IMR-90 (cell line): Measurements from ENCODE around the gene RYR3. TPM values are rescaled to one million over a fixed set of nuclear protein-coding genes. Genes with fewer than 3 reads are reported as not detected.

ENCODE experiments used
- ATAC-seq: fragments of 200-7000 bp; cut with Tn5 transposase; 2 replicates; pipeline ENCODE4 v1.9.1; 2020; ENCODE audit warnings: low read depth, mild to moderate bottlenecking, moderate library complexity
- BruUV-seq: library from RNA; stranded (reverse); fragments of 400-500 nt; replicated peaks from 2 replicates; lab custom pipeline; 2021; lab: Mats Ljungman, UMichigan
- CTCF ChIA-PET: fragments of 300-600 bp; formaldehyde crosslinking; extraction: SDS; loops from one replicate; lab custom pipeline; 2021; ENCODE audit warnings: antibody characterized with exemption; lab: Yijun Ruan, JAX
- POLR2A ChIA-PET: fragments of 300-600 bp; sonication (Branson Sonifier 250); formaldehyde crosslinking; loops from one replicate; lab custom pipeline; 2022; ENCODE audit warnings: antibody characterized with exemption; ENCODE audit not compliant: unreplicated experiment; lab: Charles Lee
- DNase-seq: peaks from one replicate; pipeline ENCODE4 v3.0.0; 2013
- H2AFZ ChIP-seq: replicated peaks from 2 replicates; pipeline ENCODE3; 2013; ENCODE audit warnings: low read length, mild to moderate bottlenecking; ENCODE audit not compliant: poor library complexity
- H2AK5ac ChIP-seq: 2 replicates; pipeline ENCODE4 v1.6.1; 2013; ENCODE audit warnings: low read depth, low read length, inconsistent platforms
- H2AK9ac ChIP-seq: replicated peaks from 2 replicates; pipeline ENCODE3; 2013; ENCODE audit warnings: mild to moderate bottlenecking, low read depth, low read length, moderate library complexity; ENCODE audit not compliant: poor library complexity
- H2BK120ac ChIP-seq: 2 replicates; pipeline ENCODE4 v1.6.1; 2013; ENCODE audit warnings: low read depth, low read length, inconsistent platforms
- H2BK15ac ChIP-seq: 3 replicates; pipeline ENCODE4 v1.6.1; 2013; ENCODE audit warnings: low read depth, low read length, inconsistent platforms
- H2BK20ac ChIP-seq: 2 replicates; pipeline ENCODE4 v1.6.1; 2013; ENCODE audit warnings: low read depth, mild to moderate bottlenecking, inconsistent platforms, low read length, moderate library complexity
- H2BK5ac ChIP-seq: 2 replicates; pipeline ENCODE4 v1.6.1; 2013; ENCODE audit warnings: mild to moderate bottlenecking, low read depth, low read length, inconsistent platforms; ENCODE audit not compliant: poor library complexity, severe bottlenecking
- H3K14ac ChIP-seq: replicated peaks from 2 replicates; pipeline ENCODE4 v1.6.1; 2013; ENCODE audit warnings: low read depth, low read length, inconsistent platforms
- H3K18ac ChIP-seq: 2 replicates; pipeline ENCODE4 v1.6.1; 2013; ENCODE audit warnings: low read depth, low read length, control low read depth
- H3K23ac ChIP-seq: 2 replicates; pipeline ENCODE4 v1.6.1; 2013; ENCODE audit warnings: low read depth, low read length, inconsistent platforms
- H3K27ac ChIP-seq: 2 replicates; pipeline ENCODE4 v1.5.1; 2013; ENCODE audit warnings: mild to moderate bottlenecking, control low read depth, low read length; ENCODE audit not compliant: insufficient read depth
- H3K27me3 ChIP-seq: 2 replicates; pipeline ENCODE4 v1.6.1; 2013; ENCODE audit warnings: low read length; ENCODE audit not compliant: control insufficient read depth, insufficient read depth
- H3K36me3 ChIP-seq: 2 replicates; pipeline ENCODE4 v1.6.1; 2013; ENCODE audit warnings: low read length, mixed read lengths; ENCODE audit not compliant: control insufficient read depth, insufficient read depth
- H3K4ac ChIP-seq: 2 replicates; pipeline ENCODE4 v1.6.1; 2013; ENCODE audit warnings: low read depth, low read length, inconsistent platforms
- H3K4me1 ChIP-seq: 2 replicates; pipeline ENCODE4 v1.6.1; 2013; ENCODE audit warnings: low read length, mixed read lengths; ENCODE audit not compliant: control insufficient read depth, insufficient read depth
- H3K4me2 ChIP-seq: 2 replicates; pipeline ENCODE4 v1.6.1; 2013; ENCODE audit warnings: low read depth, mild to moderate bottlenecking, control low read depth, low read length, moderate library complexity
- H3K4me3 ChIP-seq: 2 replicates; pipeline ENCODE4 v1.5.1; 2013; ENCODE audit warnings: low read depth, mild to moderate bottlenecking, control low read depth, low read length, moderate library complexity; ENCODE audit not compliant: insufficient read depth
- H3K56ac ChIP-seq: 2 replicates; pipeline ENCODE4 v1.6.1; 2013; ENCODE audit warnings: low read length, inconsistent platforms; ENCODE audit not compliant: insufficient read depth; ENCODE audit errors: extremely low read depth
- H3K79me1 ChIP-seq, 2 experiments: 2 replicates each; pipeline ENCODE4 v1.6.1; 2013; ENCODE audit warnings: low read length in 2 of 2, inconsistent platforms in 1 of 2, low read depth in 1 of 2
- H3K9ac ChIP-seq: 2 replicates; pipeline ENCODE4 v1.6.1; 2013; ENCODE audit warnings: low read depth, low read length, control low read depth
- H3K9me1 ChIP-seq: 2 replicates; pipeline ENCODE4 v1.6.1; 2013; ENCODE audit warnings: low read length, inconsistent platforms; ENCODE audit not compliant: insufficient read depth
- H3K9me3 ChIP-seq: 2 replicates; pipeline ENCODE4 v1.6.1; 2013; ENCODE audit warnings: low read length; ENCODE audit not compliant: control insufficient read depth, insufficient read depth
- H4K20me1 ChIP-seq: 2 replicates; pipeline ENCODE4 v1.6.1; 2013; ENCODE audit warnings: low read length, inconsistent platforms; ENCODE audit not compliant: insufficient read depth
- H4K5ac ChIP-seq: 2 replicates; pipeline ENCODE4 v1.6.1; 2013; ENCODE audit warnings: mild to moderate bottlenecking, low read depth, low read length, control low read depth
- H4K8ac ChIP-seq, 2 experiments: 2 replicates each; pipeline ENCODE4 v1.6.1; 2013; ENCODE audit warnings: low read depth in 2 of 2, low read length in 2 of 2, control low read depth in 1 of 2, inconsistent platforms in 1 of 2
- H4K91ac ChIP-seq: 2 replicates; pipeline ENCODE4 v1.6.1; 2013; ENCODE audit warnings: low read depth, low read length, inconsistent platforms; ENCODE audit not compliant: insufficient read depth
- BHLHE40 ChIP-seq: fragments of 150-350 bp; IDR thresholded peaks from 2 replicates; pipeline ENCODE4 v1.6.1; 2016; ENCODE audit warnings: mild to moderate bottlenecking, low read depth, low read length
- CHD1 ChIP-seq: IDR thresholded peaks from 2 replicates; pipeline ENCODE4 v1.6.1; 2012; ENCODE audit warnings: low read depth, low read length, improper control_type of control experiment
- FOS ChIP-seq: fragments of 150-350 bp; IDR thresholded peaks from 2 replicates; pipeline ENCODE4 v1.6.1; 2016; ENCODE audit warnings: low read depth, low read length
- MAFK ChIP-seq: IDR thresholded peaks from 2 replicates; pipeline ENCODE4 v1.6.1; 2012; ENCODE audit warnings: low read depth, low read length, improper control_type of control experiment
- MAZ ChIP-seq: IDR thresholded peaks from 2 replicates; pipeline ENCODE4 v1.6.1; 2012; ENCODE audit warnings: low read depth, mild to moderate bottlenecking, low read length, improper control_type of control experiment, moderate library complexity, borderline replicate concordance
- MXI1 ChIP-seq: IDR thresholded peaks from 2 replicates; pipeline ENCODE4 v1.6.1; 2012; ENCODE audit warnings: low read depth, mild to moderate bottlenecking, low read length, moderate library complexity, borderline replicate concordance
- NFE2L2 ChIP-seq: fragments of 150-350 bp; IDR thresholded peaks from 2 replicates; pipeline ENCODE4 v1.6.1; 2016; ENCODE audit warnings: low read depth, mild to moderate bottlenecking, low read length
- POLR2A ChIP-seq: IDR thresholded peaks from 2 replicates; pipeline ENCODE4 v1.6.1; 2012; ENCODE audit warnings: mild to moderate bottlenecking, low read depth, low read length
- RAD21 ChIP-seq: IDR thresholded peaks from 2 replicates; pipeline ENCODE4 v1.6.1; 2012; ENCODE audit warnings: low read length, improper control_type of control experiment
- RCOR1 ChIP-seq: IDR thresholded peaks from 2 replicates; pipeline ENCODE4 v1.6.1; 2012; ENCODE audit warnings: mild to moderate bottlenecking, low read length, improper control_type of control experiment; ENCODE audit not compliant: insufficient replicate concordance
- WGBS, 2 experiments: methylation state at CpG; one replicate each; pipeline versions ENCODE4 v1.1.5 to v1.1.7; 2013; ENCODE audit warnings: missing lambda C conversion rate in 2 of 2; ENCODE audit not compliant: insufficient read length in 1 of 2; ENCODE audit errors: extremely low coverage in 2 of 2; 5-methylcytosine and 5-hydroxymethylcytosine counted together
- dilution Hi-C: fragments of 300-500 bp; cut with HindIII; formaldehyde crosslinking; loops from one replicate; pipeline ENCODE4 v1.14.3; 2018; ENCODE audit warnings: low sequenced_read_pairs; ENCODE audit not compliant: unreplicated experiment
- in situ Hi-C: fragments of 300-500 bp; cut with MboI; formaldehyde crosslinking; loops from 3 replicates; pipeline ENCODE4 v1.14.3; 2019; ENCODE audit warnings: low sequenced_read_pairs, inconsistent platforms, mixed read lengths
- intact Hi-C: fragments of 100-400 bp; cut with micrococcal nuclease; formaldehyde crosslinking; loops from 2 replicates; pipeline ENCODE4 v1.10.0; 2022
- polyA plus RNA-seq, 3 experiments: library from polyadenylated mRNA; depleted of rRNA; stranded (reverse); fragments of >200 nt; gene quantifications; 2 replicates each; pipeline ENCODE4 v1.2.3, GENCODE V29; 2012; ENCODE audit warnings: low replicate concordance in 1 of 3
- total RNA-seq: library from RNA; depleted of rRNA; stranded (reverse); fragments of >200 nt; gene quantifications from 2 replicates; pipeline ENCODE4 v1.2.3, GENCODE V29; 2012
- TF ChIP-seq, protein P1 (sequence below): fragments of 150-350 bp; IDR thresholded peaks from 2 replicates; pipeline ENCODE4 v1.6.1; 2016; ENCODE audit warnings: low read depth, mild to moderate bottlenecking, low read length, moderate library complexity, borderline replicate concordance
- TF ChIP-seq, protein P2 (sequence below): fragments of 150-350 bp; IDR thresholded peaks from 2 replicates; pipeline ENCODE4 v1.6.1; 2017; ENCODE audit warnings: mild to moderate bottlenecking, antibody characterized with exemption, low read length, low read depth
- TF ChIP-seq, protein P3 (sequence below): conservative IDR thresholded peaks from 2 replicates; pipeline ENCODE4 v1.5.1; 2012; ENCODE audit warnings: mild to moderate bottlenecking, low read depth, low read length, improper control_type of control experiment

RYR3 gene
- total and polyA plus RNA-seq, 2 of the 4 experiments (the other 2 are of a cell fraction) = 0.18 TPM; not detected in 1

DNA sequence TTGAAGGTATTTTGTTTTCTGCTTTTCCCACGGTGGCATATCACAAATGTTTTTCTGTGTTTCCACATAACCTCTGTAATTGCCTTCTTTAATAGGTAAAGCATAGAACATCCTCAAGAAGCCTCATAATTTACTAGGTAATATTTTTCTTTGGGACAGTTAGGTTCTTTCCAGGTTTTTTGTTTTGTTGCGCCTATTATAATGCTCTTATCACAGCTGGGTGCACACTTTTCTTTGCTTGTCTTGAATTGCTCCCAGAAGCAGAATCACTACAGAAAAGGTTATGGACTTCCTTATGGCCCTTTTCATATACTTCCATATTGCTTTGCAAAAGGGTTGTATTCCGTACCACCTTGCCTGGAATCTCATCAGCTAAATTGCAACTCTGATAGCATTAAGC is 213.5 kb downstream of the RYR3 start:
- H2AK5ac ChIP-seq = no peak overlapping the region
- no peaks in the 10 kb centered on the region for H3K9me3 ChIP-seq
- dilution Hi-C loops (no loop called here), intact Hi-C loops (no loop called here), in situ Hi-C loops (no loop called here)
- H3K27me3 ChIP-seq = no peaks in the 10 kb centered on the region
- no peaks in the 10 kb centered on the region for H3K9me1 ChIP-seq
- no peak overlapping the region for H3K4ac ChIP-seq
- WGBS, 2 experiments = no CpG with 5 or more reads among the region's 3 CpGs
- no peak overlapping the region for H2BK20ac ChIP-seq
- no peak overlapping the region for H2AFZ ChIP-seq
- H3K4me3 ChIP-seq = no peak overlapping the region
- BruUV-seq = no TSS peak
- no peak overlapping the region for H4K5ac ChIP-seq
- no peaks in the 10 kb centered on the region for H3K36me3 ChIP-seq
- H3K23ac ChIP-seq = no peak overlapping the region
- H4K8ac ChIP-seq = no peak overlapping the region
- no peak overlapping the region for H3K56ac ChIP-seq
- H3K14ac ChIP-seq = no peak overlapping the region
- ATAC-seq (no peak), DNase-seq (no peak)
- ChIA-PET POLR2A (no interaction called here), CTCF (no interaction called here)
- H3K4me2 ChIP-seq = no peak overlapping the region
- no peak overlapping the region for H2BK15ac ChIP-seq
- H4K20me1 ChIP-seq = no peaks in the 10 kb centered on the region
- H3K9ac ChIP-seq = no peak overlapping the region
- H4K91ac ChIP-seq = no peak overlapping the region
- H3K27ac ChIP-seq = no peak overlapping the region
- H2BK120ac ChIP-seq = no peak overlapping the region
- no peak overlapping the region for H2AK9ac ChIP-seq
- no peaks in the 10 kb centered on the region for H3K79me1 ChIP-seq
- no peak for TF ChIP-seq MXI1
- TF ChIP-seq POLR2A = no peak
- TF ChIP-seq CHD1 = no peak
- no peak for TF ChIP-seq MAFK
- TF ChIP-seq RAD21 = no peak
- no peak for TF ChIP-seq BHLHE40
- TF ChIP-seq NFE2L2 = no peak
- no peak for TF ChIP-seq FOS
- TF ChIP-seq, protein P1, sequence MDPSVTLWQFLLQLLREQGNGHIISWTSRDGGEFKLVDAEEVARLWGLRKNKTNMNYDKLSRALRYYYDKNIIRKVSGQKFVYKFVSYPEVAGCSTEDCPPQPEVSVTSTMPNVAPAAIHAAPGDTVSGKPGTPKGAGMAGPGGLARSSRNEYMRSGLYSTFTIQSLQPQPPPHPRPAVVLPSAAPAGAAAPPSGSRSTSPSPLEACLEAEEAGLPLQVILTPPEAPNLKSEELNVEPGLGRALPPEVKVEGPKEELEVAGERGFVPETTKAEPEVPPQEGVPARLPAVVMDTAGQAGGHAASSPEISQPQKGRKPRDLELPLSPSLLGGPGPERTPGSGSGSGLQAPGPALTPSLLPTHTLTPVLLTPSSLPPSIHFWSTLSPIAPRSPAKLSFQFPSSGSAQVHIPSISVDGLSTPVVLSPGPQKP = no peak
- TF ChIP-seq MAZ = no peak
- TF ChIP-seq, protein P2, sequence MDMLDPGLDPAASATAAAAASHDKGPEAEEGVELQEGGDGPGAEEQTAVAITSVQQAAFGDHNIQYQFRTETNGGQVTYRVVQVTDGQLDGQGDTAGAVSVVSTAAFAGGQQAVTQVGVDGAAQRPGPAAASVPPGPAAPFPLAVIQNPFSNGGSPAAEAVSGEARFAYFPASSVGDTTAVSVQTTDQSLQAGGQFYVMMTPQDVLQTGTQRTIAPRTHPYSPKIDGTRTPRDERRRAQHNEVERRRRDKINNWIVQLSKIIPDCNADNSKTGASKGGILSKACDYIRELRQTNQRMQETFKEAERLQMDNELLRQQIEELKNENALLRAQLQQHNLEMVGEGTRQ = no peak
- TF ChIP-seq, protein P3, sequence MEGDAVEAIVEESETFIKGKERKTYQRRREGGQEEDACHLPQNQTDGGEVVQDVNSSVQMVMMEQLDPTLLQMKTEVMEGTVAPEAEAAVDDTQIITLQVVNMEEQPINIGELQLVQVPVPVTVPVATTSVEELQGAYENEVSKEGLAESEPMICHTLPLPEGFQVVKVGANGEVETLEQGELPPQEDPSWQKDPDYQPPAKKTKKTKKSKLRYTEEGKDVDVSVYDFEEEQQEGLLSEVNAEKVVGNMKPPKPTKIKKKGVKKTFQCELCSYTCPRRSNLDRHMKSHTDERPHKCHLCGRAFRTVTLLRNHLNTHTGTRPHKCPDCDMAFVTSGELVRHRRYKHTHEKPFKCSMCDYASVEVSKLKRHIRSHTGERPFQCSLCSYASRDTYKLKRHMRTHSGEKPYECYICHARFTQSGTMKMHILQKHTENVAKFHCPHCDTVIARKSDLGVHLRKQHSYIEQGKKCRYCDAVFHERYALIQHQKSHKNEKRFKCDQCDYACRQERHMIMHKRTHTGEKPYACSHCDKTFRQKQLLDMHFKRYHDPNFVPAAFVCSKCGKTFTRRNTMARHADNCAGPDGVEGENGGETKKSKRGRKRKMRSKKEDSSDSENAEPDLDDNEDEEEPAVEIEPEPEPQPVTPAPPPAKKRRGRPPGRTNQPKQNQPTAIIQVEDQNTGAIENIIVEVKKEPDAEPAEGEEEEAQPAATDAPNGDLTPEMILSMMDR = no peak
- TF ChIP-seq RCOR1 = no peak
- no peaks in the 10 kb centered on the region for H3K4me1 ChIP-seq
- H2BK5ac ChIP-seq = no peak overlapping the region
- no peak overlapping the region for H3K18ac ChIP-seq
